GM21786 (cell line): ENCODE measurements around the gene SLC25A6.
"Not testable (repeated sequence)": the region's sequence is repeated elsewhere in the genome, so short reads cannot be mapped to it uniquely, and the experiment has no call there.

Experiments
- ATAC-seq: cut with Tn5 transposase; IDR thresholded peaks from one replicate; pipeline ENCODE4 v1.9.1; 2021; ENCODE audit not compliant: unreplicated experiment

SLC25A6 gene

DNA sequence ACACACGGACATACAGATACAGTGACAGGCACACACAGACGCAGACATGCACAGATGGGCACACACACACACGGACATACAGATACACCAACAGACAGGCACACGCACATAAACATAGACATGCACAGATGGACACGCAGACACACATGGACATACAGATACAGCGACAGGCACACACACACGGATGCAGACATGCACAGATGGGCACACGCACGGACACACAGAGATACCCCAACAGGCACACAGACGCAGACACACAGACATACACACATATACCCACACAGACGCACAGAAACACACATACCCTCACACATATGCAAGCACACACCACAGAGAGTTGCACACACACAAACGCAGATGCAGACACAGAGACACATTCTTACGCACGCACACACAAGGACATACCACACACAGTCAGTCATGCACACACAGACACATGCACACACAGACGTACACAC is 24.4 kb upstream of the SLC25A6 start:
- no peak for ATAC-seq

DNA sequence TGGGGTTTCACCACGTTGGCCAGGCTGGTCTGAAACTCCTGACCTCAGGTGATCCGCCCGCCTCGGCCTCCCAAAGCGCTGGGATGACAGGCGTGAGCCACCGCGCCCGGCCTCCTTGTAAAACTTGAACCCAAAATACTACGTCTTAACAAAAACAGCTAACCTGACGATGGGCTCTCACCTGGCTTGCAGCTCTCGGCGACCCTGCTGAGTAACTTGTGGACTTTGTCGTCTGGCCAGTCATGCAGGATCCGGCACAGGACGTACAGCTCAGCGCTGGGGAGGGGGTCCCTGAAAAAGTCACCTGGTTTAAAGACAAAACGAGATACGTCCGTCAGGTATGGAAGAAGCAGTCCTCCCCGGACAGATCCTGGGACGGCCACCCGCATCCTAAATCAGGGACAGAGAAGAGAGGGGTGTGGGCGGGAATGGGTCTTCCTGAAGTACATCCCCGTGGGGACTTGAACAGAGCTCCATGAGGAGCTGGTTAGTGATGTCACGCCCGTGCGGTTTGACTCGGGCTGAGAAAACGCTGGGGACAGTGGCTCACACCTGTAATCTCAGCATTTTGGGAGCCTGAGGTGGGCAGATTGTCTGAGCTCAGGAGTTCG is 20.7 kb upstream of the SLC25A6 start:
- ATAC-seq: no peak

- no peak for ATAC-seq
These were observed 19.4 kb upstream of the SLC25A6 start for GRCh38 chrX:1411326-1411725.

DNA sequence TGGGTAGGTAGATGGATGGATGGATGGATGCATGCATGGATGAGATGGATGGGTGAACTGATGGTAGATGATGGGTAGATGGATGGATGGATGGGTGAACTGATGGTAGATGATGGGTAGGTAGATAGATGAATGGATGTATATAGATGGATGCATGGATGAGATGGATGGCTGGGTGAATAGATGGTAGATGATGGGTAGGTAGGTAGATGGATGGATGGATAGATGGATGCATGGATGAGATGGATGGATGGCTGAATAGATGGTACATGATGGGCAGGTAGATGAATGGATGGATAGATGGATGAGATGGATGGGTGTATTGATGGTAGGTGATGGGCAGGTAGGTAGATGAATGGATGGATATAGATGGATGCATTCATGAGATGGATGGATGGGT is 15.1 kb upstream of the SLC25A6 start:
- ATAC-seq: no peak

DNA sequence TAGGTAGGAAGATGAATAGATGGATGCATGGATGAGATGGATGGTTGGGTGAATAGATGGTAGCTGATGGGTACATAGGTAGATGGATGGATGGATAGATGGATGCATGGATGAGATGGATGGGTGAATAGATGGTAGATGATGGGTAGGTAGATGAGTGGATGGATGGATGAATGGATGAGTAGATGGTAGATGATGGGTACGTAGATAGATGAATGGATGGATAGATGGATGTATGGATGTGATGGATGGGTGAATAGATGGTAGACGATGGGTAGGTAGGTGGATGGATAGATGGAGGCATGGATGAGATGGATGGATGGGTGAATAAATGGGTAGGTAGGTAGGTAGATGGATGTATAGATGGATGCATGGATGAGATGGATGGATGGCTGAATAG is 13.9 kb upstream of the SLC25A6 start:
- ATAC-seq: not testable (repeated sequence)

DNA sequence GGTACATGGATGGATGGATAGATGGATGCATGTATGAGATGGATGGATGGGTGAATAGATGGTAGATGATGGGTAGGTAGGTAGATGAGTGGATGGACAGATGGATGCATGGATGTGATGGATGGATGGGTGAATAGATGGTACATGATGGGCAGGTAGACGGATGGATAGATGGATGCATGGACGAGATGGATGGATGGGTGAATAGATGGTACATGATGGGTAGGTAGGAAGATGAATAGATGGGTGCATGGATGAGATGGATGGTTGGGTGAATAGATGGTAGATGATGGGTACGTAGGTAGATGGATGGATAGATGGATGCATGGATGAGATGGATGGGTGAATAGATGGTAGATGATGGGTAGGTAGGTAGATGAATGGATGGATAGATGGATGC is 12.0 kb upstream of the SLC25A6 start:
- not testable (repeated sequence) for ATAC-seq

DNA sequence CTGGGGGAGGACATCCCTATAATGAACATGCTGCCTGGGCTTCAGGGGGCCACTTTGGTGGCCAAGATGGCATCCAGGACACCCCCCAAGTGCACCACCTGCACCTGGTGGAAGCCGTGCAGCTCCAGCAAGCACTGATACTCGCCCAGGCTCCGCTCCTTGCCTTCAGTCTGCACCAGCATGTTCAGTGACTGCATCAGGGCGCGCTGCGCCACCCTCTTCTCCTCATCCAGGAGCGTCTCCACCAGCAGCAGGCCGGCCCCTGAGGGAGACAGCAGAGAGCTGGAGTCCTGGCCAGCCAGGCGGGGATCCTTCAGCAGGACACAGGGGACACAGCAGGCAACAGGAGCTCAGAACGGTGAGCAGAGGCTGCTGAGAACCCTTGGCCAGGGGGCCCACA is 11.3 kb upstream of the SLC25A6 start:
- no peak for ATAC-seq

GRCh38 chrX:1401611-1402430 is 9.9 kb upstream of the SLC25A6 start:
- ATAC-seq: no peak

DNA sequence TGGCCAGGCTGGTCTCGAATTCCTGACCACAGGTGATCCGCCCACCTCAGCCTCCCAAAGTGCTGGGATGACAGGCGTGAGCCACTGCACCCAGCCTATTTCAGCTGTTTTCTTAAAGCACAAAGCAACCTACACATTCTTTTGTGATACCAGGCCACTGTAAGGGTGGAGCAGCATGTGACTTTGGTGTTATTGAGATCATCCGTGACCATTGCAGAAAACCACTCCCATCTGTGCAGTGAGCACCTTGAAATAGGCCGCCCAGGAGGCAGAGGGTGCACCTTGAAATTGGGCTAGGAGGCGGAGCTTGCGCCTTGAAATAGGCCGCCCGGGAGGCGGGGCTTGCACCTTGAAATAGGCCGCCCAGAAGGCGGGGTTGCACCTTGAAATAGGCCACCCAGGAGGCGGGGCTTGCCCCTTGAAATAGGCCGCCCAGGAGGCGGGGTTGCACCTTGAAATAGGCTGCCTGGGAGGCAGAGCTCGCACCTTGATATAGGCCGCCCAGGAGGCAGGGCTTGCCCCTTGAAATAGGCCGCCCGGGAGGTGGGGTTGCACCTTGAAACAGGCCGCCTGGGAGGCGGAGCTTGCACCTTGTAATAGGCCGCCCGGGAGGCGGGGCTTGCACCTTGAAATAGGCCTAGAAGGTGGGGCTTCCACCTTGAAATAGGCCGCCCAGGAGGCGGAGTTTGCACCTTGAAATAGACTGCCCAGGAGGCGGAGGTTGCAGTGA is 9.0 kb upstream of the SLC25A6 start:
- ATAC-seq: no peak

- ATAC-seq: no peak
These were observed 8.1 kb upstream of the SLC25A6 start for GRCh38 chrX:1400049-1400448.

- ATAC-seq: no peak
These were observed 6.8 kb upstream of the SLC25A6 start for GRCh38 chrX:1398431-1399340.

DNA sequence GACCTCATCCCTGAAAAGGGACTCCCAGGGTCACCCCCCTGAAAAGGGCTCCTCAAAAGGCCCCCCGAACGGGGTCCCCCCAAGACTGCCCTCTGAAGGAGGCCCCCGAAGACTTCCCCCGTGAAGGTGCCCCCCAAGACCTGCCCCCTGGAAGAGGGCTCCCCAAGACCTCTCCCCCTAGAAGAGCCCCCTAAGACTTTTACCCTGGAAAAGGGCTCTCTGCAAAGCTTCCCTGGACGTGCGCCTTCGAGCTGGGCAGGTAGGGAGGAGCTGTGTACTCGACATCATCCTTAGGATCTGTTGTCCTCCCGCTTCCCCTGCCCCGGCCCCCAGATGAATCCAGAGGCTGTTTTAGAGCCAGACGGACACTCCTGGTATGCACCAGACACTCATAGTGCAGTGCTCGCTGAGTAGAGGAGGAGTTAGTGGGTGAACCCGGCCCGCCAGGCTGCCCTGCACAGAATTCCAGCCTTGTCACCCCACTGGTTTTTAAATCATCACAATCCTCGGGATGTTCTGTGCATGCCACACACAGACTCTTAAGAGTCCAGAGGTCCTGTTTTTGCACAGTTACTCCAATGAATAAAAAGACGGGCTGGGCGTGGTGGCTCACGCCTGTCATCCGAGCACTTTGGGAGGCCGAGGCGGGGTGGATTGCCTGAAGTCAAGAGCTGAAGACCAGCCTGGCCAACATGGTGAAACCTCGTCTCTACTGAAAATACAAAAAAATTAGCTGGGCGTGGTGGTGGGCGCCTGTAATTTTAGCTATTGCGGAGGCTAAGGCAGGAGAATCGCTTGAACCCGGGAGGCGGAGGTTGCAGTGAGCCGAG is 5.7 kb upstream of the SLC25A6 start:
- no peak for ATAC-seq

DNA sequence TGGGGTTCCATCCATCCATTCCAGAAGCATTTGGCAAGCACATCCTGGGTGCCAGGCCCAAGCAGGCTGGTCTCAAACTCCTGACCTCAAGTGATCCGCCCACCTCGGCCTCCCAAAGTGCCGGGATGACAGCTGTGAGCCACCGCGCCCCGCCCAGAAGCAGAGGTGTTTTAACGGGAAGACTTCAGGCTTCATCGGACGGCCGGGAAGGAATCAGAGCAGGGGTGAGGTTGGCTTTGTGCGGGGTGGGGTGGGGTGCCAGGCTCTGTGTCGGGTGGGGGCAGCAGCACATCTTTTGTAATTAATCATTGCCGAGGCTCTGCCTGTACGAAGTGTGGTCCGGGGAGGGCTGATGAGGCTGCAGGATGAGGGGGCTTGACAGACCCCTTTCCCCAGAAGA is 5.1 kb upstream of the SLC25A6 start:
- ATAC-seq: no peak

- no peak for ATAC-seq
These were observed 3.8 kb upstream of the SLC25A6 start for GRCh38 chrX:1395646-1396216.

DNA sequence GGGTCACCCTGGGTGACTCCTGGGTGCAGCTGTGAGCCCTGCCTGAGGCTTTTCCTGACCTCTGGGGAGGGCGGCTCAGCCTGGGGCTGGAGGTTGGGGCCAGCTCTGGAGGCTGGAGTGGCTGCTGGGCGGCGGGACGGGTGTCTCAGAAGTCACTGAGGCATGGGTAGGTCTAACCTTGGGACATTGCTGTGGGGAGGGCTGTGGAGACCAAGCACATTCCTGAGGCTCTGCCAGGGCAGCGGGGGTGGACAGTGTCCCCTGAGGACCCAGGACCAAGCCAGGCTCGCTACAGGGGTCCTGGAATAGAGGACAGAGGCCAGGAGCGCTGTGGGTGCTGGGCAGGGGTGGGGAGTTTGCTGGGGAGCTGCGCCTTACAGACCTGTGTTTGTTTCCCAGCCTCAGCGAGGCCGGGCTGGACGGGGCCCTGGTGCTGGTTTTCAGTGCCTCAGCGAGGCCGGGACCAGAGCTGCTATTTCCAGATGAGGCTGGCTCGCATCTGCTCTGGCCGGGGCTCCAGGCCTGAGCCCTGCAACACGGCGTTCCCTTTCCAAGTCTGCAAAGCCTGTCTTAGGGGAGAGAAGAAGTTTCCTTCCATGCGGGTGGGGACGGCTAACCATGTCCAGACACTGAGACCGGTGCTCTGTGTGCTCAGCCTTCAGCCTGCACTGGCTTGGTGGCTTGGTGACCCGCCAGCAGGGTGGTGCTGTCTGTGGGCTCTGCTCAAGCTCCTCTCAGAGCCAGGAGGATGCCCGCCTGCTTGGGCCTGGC is 3.0 kb upstream of the SLC25A6 start:
- ATAC-seq: no peak

DNA sequence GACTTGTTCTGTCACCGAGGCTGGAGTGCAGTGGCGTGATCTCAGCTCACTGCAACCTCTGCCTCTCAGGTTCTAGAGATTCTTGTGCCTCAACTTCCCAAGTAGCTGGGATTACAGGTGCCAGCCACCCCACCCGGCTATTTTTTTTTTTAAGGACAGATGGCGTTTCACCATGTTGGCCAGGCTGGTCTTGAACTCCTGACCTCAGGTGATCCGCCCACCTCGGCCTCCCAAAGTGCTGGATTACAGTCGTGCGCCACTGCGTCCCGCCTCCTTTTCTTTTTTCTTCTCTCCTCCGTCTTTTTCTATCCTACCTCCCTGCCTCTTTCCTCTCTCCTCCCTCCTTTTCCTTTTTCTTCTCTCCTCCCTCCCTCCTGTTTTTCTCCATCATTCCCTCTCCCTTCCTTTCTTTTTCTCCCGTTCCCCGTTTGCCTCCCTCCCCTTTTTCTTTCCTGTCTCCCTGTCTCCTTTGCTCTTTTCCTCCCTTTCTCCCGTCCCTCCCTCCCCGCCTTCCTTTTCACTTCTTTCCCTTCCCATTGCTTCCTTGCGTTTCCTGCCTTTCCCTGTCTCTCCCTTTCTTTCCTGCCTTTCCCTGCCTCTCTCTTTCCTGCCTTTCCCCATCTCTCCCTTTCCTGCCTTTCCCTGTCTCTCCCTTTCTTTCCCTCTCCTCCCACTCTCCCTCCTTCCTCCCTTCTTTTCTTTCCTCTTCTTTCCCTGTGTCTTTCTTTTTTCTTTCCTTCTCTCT is 2.1 kb upstream of the SLC25A6 start:
- ATAC-seq: no peak

DNA sequence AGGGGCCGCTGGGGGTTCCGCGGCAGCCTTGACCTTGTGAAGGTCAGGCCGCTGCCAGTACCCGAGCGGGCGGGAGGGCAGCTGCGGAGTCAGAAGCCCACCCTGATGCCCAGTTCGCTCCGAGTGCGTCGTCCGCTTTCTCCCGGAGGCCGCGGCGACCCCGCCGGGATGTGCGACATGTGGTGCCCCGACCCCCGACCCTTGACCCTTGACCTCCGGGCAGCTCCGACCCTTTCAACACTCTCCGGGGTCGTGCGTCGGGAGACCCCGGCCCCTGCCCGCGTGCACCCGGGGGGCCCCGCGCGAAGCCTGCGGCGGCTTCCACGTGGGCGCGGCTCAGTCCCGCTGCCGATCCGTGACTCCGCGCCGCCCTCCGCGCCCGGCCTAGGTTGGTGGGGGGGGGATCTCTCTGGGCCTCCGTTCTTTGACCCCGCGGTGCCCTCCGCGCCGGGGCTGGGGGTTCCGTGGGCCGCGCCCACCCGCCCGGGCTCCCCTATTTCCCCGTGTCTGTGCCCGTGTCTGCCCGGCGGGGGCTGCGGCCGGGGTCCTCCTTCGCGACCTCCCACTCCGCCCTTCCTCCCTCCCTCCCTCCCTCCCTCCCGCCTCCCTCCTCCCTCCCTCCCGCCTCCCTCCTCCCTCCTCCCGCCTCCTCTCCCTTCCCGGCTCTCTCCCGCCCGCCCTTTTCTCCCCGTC is 609 bp upstream of the SLC25A6 start:
- peak; percentile 29 for ATAC-seq

DNA sequence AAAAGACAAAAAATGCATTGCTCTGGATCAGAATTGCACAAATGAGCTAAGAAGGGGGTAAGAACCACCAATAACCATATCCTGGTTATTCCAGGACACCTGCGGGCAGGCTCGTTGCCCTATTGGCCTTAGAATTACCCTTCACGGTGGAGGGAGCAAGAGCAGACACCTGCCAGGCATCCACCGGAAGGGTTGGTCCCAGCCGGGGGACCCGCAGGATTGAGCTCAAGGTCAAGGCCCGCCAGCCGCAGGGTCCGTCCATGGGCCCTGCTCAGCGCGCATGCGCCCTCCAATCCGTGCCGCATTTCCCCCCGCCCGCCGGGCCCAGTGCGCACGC is 575 bp downstream of the SLC25A6 start:
- no peak for ATAC-seq
